Measurements from ENCODE around the gene GALNT6. TPM values are rescaled to one million over a fixed set of nuclear protein-coding genes. Genes with fewer than 3 reads are reported as not detected.

Gene GALNT6
- total RNA-seq, 1 donor from 2014 or later: 0.90 TPM

DNA sequence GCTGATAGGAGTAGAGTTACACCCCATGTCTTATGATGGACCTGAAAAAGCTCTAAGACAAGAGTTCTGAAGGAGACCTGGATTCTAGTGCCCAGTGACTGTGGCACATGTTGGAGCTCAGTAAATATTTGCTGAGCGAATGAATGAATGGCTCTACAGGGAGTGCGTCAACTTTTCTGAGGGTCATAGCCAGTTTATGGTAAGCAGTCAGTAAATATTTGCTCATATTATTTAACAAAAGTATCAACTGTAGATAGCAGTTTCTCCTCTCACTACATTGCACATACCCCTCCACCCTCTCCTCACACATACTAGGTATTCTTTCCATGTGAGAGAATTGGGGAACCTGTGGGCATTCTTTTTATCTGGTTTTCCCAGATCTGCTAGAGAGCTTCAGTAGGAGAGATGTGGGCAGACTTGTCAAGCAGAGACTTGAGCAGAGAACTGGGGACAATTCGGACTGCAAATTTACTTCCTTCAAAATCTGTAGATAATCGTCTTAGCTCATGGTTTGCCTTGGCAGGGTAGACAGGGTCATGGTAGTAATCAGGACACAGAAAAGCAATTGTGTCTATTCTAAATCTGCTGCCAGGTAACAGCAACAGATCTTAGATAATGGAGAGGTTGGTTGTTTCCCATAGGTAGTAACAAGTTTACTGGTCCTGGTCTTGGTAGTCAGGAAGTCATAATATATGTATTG is 39.1 kb upstream of the GALNT6 start:
- H3K27me3 Mint-ChIP-seq (ENCODE audit: low read depth): peaks cover 5% of the 10 kb centered on the region
- TF ChIP-seq, protein P1, sequence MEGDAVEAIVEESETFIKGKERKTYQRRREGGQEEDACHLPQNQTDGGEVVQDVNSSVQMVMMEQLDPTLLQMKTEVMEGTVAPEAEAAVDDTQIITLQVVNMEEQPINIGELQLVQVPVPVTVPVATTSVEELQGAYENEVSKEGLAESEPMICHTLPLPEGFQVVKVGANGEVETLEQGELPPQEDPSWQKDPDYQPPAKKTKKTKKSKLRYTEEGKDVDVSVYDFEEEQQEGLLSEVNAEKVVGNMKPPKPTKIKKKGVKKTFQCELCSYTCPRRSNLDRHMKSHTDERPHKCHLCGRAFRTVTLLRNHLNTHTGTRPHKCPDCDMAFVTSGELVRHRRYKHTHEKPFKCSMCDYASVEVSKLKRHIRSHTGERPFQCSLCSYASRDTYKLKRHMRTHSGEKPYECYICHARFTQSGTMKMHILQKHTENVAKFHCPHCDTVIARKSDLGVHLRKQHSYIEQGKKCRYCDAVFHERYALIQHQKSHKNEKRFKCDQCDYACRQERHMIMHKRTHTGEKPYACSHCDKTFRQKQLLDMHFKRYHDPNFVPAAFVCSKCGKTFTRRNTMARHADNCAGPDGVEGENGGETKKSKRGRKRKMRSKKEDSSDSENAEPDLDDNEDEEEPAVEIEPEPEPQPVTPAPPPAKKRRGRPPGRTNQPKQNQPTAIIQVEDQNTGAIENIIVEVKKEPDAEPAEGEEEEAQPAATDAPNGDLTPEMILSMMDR (IDR thresholded peaks at IDR 0.05): no peak
- no peak overlapping the region for H3K27ac Mint-ChIP-seq (ENCODE audit: unreplicated experiment)
- H3K4me1 Mint-ChIP-seq (ENCODE audit: low read depth): peaks cover 7% of the 10 kb centered on the region
- no peaks in the 10 kb centered on the region for H3K9me3 Mint-ChIP-seq (ENCODE audit: low read depth)
- DNase-seq (ENCODE audit: low spot score): no peak
- peaks cover 2% of the 10 kb centered on the region for H3K36me3 Mint-ChIP-seq (ENCODE audit: low read depth)
- no peak overlapping the region for H3K4me3 Mint-ChIP-seq (ENCODE audit: unreplicated experiment)

DNA sequence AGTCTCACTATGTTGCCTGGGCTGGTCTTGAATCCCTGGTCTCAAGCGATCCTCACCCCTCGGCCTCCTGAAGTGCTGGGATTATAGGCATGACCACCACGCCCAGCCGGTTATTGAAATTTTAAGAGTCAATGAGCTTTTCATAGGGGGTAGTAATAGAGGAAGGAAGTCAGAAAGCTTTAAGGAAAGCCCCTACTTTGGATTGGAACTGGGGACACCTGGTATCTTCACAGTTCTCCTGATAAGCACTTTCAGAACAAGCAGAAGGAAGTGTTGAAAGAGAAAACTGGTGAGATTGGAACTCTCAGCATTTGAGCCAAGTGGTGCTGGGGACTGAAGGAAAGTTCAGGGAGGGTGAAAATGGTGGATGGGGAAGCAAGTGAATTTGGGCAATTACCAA is 38.5 kb upstream of the GALNT6 start:
- H3K4me3 Mint-ChIP-seq (ENCODE audit: unreplicated experiment): no peak overlapping the region
- H3K4me1 Mint-ChIP-seq (ENCODE audit: low read depth): peaks cover 10% of the 10 kb centered on the region
- no peak overlapping the region for H3K27ac Mint-ChIP-seq (ENCODE audit: unreplicated experiment)
- no peak for DNase-seq (ENCODE audit: low spot score)
- TF ChIP-seq, protein P1 (IDR thresholded peaks at IDR 0.05): no peak
- H3K27me3 Mint-ChIP-seq (ENCODE audit: low read depth): peaks cover 5% of the 10 kb centered on the region
- no peaks in the 10 kb centered on the region for H3K9me3 Mint-ChIP-seq (ENCODE audit: low read depth)
- peaks cover 2% of the 10 kb centered on the region for H3K36me3 Mint-ChIP-seq (ENCODE audit: low read depth)

DNA sequence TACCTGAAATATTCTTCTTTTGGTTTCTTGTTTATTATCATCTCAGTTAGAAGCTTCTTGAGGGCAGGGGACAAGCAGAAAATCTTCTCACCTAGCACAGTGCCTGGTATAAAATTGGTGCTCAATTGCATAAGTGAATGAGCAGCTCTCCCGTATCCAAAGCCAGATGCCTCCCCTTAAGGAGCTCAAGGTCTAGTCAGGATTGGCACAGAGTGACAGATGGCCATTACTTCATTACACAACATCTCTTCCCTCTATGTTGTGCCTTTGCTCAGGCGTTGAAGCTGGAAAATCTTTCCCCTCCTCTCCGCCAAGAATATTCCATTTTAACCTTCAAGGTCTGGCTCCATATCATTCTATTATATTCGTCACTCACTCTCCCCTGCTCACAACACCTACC is 37.0 kb upstream of the GALNT6 start:
- Mint-ChIP-seq H3K4me3 (ENCODE audit: unreplicated experiment) (no peak overlapping the region), H3K27ac (ENCODE audit: unreplicated experiment) (no peak overlapping the region), H3K4me1 (ENCODE audit: low read depth) (peaks cover 7% of the 10 kb centered on the region), H3K9me3 (ENCODE audit: low read depth) (no peaks in the 10 kb centered on the region), H3K36me3 (ENCODE audit: low read depth) (peaks cover 2% of the 10 kb centered on the region), H3K27me3 (ENCODE audit: low read depth) (peaks cover 5% of the 10 kb centered on the region)
- DNase-seq (ENCODE audit: low spot score): no peak
- TF ChIP-seq, protein P1 (IDR thresholded peaks at IDR 0.05): no peak

DNA sequence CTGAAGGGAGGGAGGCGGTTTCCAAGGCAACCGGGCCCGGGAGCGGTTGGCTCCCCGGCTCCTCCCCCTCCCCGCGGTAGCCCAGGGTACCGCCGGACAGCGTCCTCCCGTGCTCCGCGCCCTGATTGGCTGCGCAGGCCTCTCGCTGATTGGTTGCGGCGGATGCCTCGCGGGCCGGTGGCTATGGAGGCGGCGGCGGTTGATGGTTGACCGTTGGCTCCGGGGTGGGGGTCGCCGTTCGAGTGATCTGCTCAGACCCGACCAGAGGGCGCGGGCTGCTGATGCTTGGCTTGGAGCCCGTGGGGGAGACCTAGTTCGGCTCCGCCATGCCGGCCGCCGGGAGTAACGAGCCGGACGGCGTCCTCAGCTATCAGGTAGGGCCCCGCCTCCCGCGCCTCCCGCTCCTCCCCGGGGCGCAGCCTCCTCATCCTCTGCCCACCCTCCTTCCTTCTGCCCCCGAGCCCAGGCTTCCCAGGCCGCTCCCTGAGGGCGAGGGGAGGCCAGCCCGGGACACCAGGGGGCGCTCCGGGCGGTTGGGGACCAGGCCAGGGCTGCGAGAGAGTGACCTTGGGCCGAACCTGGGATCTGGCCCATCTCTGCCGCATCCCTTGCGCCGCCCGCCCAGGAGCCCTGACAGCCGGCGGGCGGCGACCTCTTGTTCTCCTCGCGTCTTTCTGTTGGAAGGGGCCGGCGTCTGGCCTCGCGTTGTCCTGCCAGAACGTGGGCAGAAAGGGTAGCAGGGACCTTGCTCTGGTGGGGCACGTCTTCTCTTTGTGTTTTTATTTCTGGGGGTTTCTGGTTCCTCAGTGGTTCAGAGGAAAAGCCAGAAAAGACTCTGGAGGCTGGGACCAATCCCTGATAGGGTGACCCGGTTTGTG is 33.7 kb upstream of the GALNT6 start, which contains the start of gene SLC4A8:
TSS of gene SLC4A8 (plus strand) at position 170 of the 878 bp plus-strand sequence. CDS start at position 327, 157 bp downstream.
- peak within 1 kb of the TSS; percentile 75 for H3K4me3 Mint-ChIP-seq (ENCODE audit: unreplicated experiment)
- peak; percentile 96 for DNase-seq (ENCODE audit: low spot score)
- TF ChIP-seq, protein P1 (IDR thresholded peaks at IDR 0.05): peak; percentile 100
- H3K4me1 Mint-ChIP-seq (ENCODE audit: low read depth): peaks cover 7% of the 10 kb centered on the region
- no peaks in the 10 kb centered on the region for H3K36me3 Mint-ChIP-seq (ENCODE audit: low read depth)
- peaks cover 4% of the 10 kb centered on the region for H3K27me3 Mint-ChIP-seq (ENCODE audit: low read depth)
- H3K27ac Mint-ChIP-seq (ENCODE audit: unreplicated experiment): no peak within 1 kb of the TSS
- no peaks in the 10 kb centered on the region for H3K9me3 Mint-ChIP-seq (ENCODE audit: low read depth)

DNA sequence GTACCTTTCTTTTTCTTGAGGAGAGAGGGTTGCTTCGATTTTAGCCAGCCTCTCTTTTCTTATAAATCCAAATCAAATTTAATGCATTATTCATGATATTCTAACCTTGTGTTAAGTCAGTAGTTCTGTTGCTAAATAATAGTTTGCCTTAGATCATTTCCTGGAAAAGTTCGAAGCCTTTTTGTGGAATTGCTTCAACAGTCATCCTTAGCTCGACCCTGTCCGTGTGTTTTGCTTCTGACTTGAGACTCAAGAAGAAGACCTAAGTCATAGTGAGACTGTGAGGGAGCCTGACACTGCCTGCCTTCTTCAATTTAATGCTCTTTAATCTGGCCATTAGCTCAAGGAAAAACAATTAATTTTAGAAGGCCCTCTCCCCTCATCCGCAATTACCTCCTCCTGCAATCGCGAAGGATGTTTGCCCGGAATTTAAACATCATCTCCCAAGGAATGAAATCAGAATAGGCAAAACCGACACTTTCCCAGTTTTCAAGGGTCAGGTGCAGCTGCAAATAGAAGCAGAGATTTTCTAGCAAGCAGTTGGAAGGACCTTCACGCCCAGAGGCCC is 33.0 kb upstream of the GALNT6 start:
- H3K9me3 Mint-ChIP-seq (ENCODE audit: low read depth): no peaks in the 10 kb centered on the region
- peak overlapping the region; percentile 75 for H3K4me3 Mint-ChIP-seq (ENCODE audit: unreplicated experiment)
- no peak for DNase-seq (ENCODE audit: low spot score)
- TF ChIP-seq, protein P1 (IDR thresholded peaks at IDR 0.05): no peak
- no peaks in the 10 kb centered on the region for H3K36me3 Mint-ChIP-seq (ENCODE audit: low read depth)
- peaks cover 7% of the 10 kb centered on the region for H3K4me1 Mint-ChIP-seq (ENCODE audit: low read depth)
- no peak overlapping the region for H3K27ac Mint-ChIP-seq (ENCODE audit: unreplicated experiment)
- peaks cover 5% of the 10 kb centered on the region for H3K27me3 Mint-ChIP-seq (ENCODE audit: low read depth)

Data from chondrocyte (in vitro differentiated cells).